ENCODE results near the gene HPS3. TPM values are rescaled to one million over a fixed set of nuclear protein-coding genes. Genes with fewer than 3 reads are reported as not detected.

The HPS3 gene
- total RNA-seq, 1 donor from 2014 or later: 32.3 TPM

DNA sequence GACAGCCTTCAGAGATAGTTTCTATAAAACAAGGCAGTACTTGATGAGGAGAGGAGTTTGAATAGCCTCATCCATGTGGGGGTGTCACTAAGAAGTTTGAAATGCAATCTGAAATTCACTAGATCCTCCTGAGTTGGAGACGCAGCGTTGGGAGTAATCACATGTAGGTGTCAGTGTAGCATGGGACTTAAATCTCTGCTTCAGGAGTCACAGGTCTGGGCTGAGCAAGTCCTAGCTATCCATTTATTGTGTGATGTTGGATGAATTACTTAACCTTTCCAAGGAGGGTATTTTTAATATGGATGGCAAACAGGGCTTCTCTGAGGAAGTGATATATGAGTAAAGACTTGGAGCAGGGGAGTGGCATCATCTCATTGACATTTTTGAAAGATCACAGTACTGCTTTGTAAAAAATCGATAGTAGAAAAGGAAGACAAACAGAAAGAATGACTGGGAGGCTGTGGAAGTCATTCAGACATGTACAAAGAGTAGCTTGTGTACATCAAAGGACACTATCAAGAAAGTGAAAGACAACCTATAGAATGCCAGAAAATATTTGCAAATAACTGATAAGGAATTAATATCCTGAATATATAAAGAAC, 75.1 kb downstream of the HPS3 start:
- H3K9ac ChIP-seq: no peak overlapping the region
- H3K4me3 ChIP-seq: no peak overlapping the region
- H3K79me2 ChIP-seq (ENCODE audit: low read depth): no peaks in the 10 kb centered on the region
- H3K27me3 Mint-ChIP-seq (ENCODE audit: insufficient read depth, low read depth): peaks cover 3% of the 10 kb centered on the region
- no peak overlapping the region for H2AFZ ChIP-seq (replicated peaks)
- no peaks in the 10 kb centered on the region for H3F3A ChIP-seq (ENCODE audit: low read depth)
- no peaks in the 10 kb centered on the region for H3K36me3 ChIP-seq
- H3K9me3 ChIP-seq (ENCODE audit: low read depth): no peaks in the 10 kb centered on the region
- no peak overlapping the region for H3K4me3 Mint-ChIP-seq
- H3K4me1 ChIP-seq: peaks cover 4% of the 10 kb centered on the region
- H3K9me3 Mint-ChIP-seq: peaks cover 2% of the 10 kb centered on the region
- no peaks in the 10 kb centered on the region for H3K27me3 ChIP-seq
- no peak overlapping the region for H3K27ac Mint-ChIP-seq
- H3K27ac ChIP-seq: no peak overlapping the region
- no peak for DNase-seq (ENCODE audit: low spot score)
- TF ChIP-seq EZH2phosphoT487 (IDR thresholded peaks at IDR 0.05) (no peak), EZH2 (IDR thresholded peaks at IDR 0.05) (no peak)
- TF ChIP-seq, protein P1, sequence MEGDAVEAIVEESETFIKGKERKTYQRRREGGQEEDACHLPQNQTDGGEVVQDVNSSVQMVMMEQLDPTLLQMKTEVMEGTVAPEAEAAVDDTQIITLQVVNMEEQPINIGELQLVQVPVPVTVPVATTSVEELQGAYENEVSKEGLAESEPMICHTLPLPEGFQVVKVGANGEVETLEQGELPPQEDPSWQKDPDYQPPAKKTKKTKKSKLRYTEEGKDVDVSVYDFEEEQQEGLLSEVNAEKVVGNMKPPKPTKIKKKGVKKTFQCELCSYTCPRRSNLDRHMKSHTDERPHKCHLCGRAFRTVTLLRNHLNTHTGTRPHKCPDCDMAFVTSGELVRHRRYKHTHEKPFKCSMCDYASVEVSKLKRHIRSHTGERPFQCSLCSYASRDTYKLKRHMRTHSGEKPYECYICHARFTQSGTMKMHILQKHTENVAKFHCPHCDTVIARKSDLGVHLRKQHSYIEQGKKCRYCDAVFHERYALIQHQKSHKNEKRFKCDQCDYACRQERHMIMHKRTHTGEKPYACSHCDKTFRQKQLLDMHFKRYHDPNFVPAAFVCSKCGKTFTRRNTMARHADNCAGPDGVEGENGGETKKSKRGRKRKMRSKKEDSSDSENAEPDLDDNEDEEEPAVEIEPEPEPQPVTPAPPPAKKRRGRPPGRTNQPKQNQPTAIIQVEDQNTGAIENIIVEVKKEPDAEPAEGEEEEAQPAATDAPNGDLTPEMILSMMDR (IDR thresholded peaks at IDR 0.05): no peak
- no peaks in the 10 kb centered on the region for H4K20me1 ChIP-seq (ENCODE audit: low read depth)
- H3K36me3 Mint-ChIP-seq: no peaks in the 10 kb centered on the region
- no peak overlapping the region for H3K4me2 ChIP-seq
- H3K4me1 Mint-ChIP-seq: peaks cover 3% of the 10 kb centered on the region

- Histone ChIP-seq H2AFZ (replicated peaks) (no peak overlapping the region), H3K9me3 (ENCODE audit: low read depth) (no peaks in the 10 kb centered on the region), H3F3A (ENCODE audit: low read depth) (no peaks in the 10 kb centered on the region), H3K36me3 (no peaks in the 10 kb centered on the region), H3K4me1 (no peaks in the 10 kb centered on the region), H3K27me3 (no peaks in the 10 kb centered on the region), H3K79me2 (ENCODE audit: low read depth) (no peaks in the 10 kb centered on the region), H3K4me3 (no peak overlapping the region), H3K4me2 (no peak overlapping the region), H4K20me1 (ENCODE audit: low read depth) (no peaks in the 10 kb centered on the region), H3K9ac (no peak overlapping the region), H3K27ac (no peak overlapping the region)
- no peak for DNase-seq (ENCODE audit: low spot score)
- H3K9me3 Mint-ChIP-seq: no peaks in the 10 kb centered on the region
- H3K4me1 Mint-ChIP-seq: no peaks in the 10 kb centered on the region
- no peaks in the 10 kb centered on the region for H3K36me3 Mint-ChIP-seq
- TF ChIP-seq EZH2 (IDR thresholded peaks at IDR 0.05) (no peak), EZH2phosphoT487 (IDR thresholded peaks at IDR 0.05) (no peak)
- TF ChIP-seq, protein P1 (IDR thresholded peaks at IDR 0.05): no peak
- no peak overlapping the region for H3K27ac Mint-ChIP-seq
- H3K4me3 Mint-ChIP-seq: no peak overlapping the region
- H3K27me3 Mint-ChIP-seq (ENCODE audit: insufficient read depth, low read depth): no peaks in the 10 kb centered on the region
Measured at GRCh38 chr3:149207475-149207874, 78.0 kb downstream of the HPS3 start.

GRCh38 chr3:149209431-149209830, 80.0 kb downstream of the HPS3 start:
- Mint-ChIP-seq H3K27me3 (ENCODE audit: insufficient read depth, low read depth) (no peaks in the 10 kb centered on the region), H3K4me3 (no peak overlapping the region), H3K9me3 (no peaks in the 10 kb centered on the region), H3K36me3 (no peaks in the 10 kb centered on the region), H3K4me1 (no peaks in the 10 kb centered on the region), H3K27ac (no peak overlapping the region)
- Histone ChIP-seq H3K27ac (no peak overlapping the region), H3K4me3 (no peak overlapping the region), H3K9me3 (ENCODE audit: low read depth) (no peaks in the 10 kb centered on the region), H3K9ac (no peak overlapping the region), H3K79me2 (ENCODE audit: low read depth) (no peaks in the 10 kb centered on the region), H3K4me1 (no peaks in the 10 kb centered on the region), H3K27me3 (no peaks in the 10 kb centered on the region), H2AFZ (replicated peaks) (no peak overlapping the region), H3K4me2 (no peak overlapping the region), H3F3A (ENCODE audit: low read depth) (no peaks in the 10 kb centered on the region), H3K36me3 (no peaks in the 10 kb centered on the region), H4K20me1 (ENCODE audit: low read depth) (no peaks in the 10 kb centered on the region)
- TF ChIP-seq EZH2phosphoT487 (IDR thresholded peaks at IDR 0.05): no peak
- no peak for TF ChIP-seq EZH2 (IDR thresholded peaks at IDR 0.05)
- TF ChIP-seq, protein P1 (IDR thresholded peaks at IDR 0.05): no peak
- DNase-seq (ENCODE audit: low spot score): no peak
